ENCODE data around the gene ANTKMT.

The ANTKMT gene

GRCh38 chr16:724188-725040 lies 3.5 kb downstream of the ANTKMT start:
- TF ChIP-seq POLR2AphosphoS5 (IDR thresholded peaks at IDR 0.05; ENCODE audit: low read depth, low read length): no peak
- no peak for TF ChIP-seq FOXP2 (optimal IDR thresholded peaks at IDR 0.05; ENCODE audit: borderline replicate concordance, extremely low read depth, extremely low read length, insufficient read depth)
- TF ChIP-seq TAF1 (IDR thresholded peaks at IDR 0.05; ENCODE audit: borderline replicate concordance, insufficient read depth, low read length): no peak
- TF ChIP-seq REST (IDR thresholded peaks at IDR 0.05; ENCODE audit: insufficient read depth in 1 of 2, low read depth in 2 of 2, low read length in 2 of 2): no peak
- TF ChIP-seq SIN3A (IDR thresholded peaks at IDR 0.05; ENCODE audit: borderline replicate concordance, insufficient read depth, low read length): no peak

GRCh38 chr16:725041-725376 lies 4.1 kb downstream of the ANTKMT start:
- TF ChIP-seq REST (IDR thresholded peaks at IDR 0.05; ENCODE audit: insufficient read depth in 1 of 2, low read depth in 2 of 2, low read length in 2 of 2): no peak
- no peak for TF ChIP-seq SIN3A (IDR thresholded peaks at IDR 0.05; ENCODE audit: borderline replicate concordance, insufficient read depth, low read length)
- no peak for TF ChIP-seq POLR2AphosphoS5 (IDR thresholded peaks at IDR 0.05; ENCODE audit: low read depth, low read length)
- TF ChIP-seq FOXP2 (optimal IDR thresholded peaks at IDR 0.05; ENCODE audit: borderline replicate concordance, extremely low read depth, extremely low read length, insufficient read depth): no peak
- TF ChIP-seq TAF1 (IDR thresholded peaks at IDR 0.05; ENCODE audit: borderline replicate concordance, insufficient read depth, low read length): no peak

GRCh38 chr16:725463-726187 lies 4.7 kb downstream of the ANTKMT start:
- TF ChIP-seq FOXP2 (optimal IDR thresholded peaks at IDR 0.05; ENCODE audit: borderline replicate concordance, extremely low read depth, extremely low read length, insufficient read depth) (no peak), POLR2AphosphoS5 (IDR thresholded peaks at IDR 0.05; ENCODE audit: low read depth, low read length) (no peak), TAF1 (IDR thresholded peaks at IDR 0.05; ENCODE audit: borderline replicate concordance, insufficient read depth, low read length) (no peak), REST (IDR thresholded peaks at IDR 0.05; ENCODE audit: insufficient read depth in 1 of 2, low read depth in 2 of 2, low read length in 2 of 2) (no peak), SIN3A (IDR thresholded peaks at IDR 0.05; ENCODE audit: borderline replicate concordance, insufficient read depth, low read length) (no peak)

- TF ChIP-seq FOXP2 (optimal IDR thresholded peaks at IDR 0.05; ENCODE audit: borderline replicate concordance, extremely low read depth, extremely low read length, insufficient read depth): no peak
- TF ChIP-seq SIN3A (IDR thresholded peaks at IDR 0.05; ENCODE audit: borderline replicate concordance, insufficient read depth, low read length): no peak
- no peak for TF ChIP-seq REST (IDR thresholded peaks at IDR 0.05; ENCODE audit: insufficient read depth in 1 of 2, low read depth in 2 of 2, low read length in 2 of 2)
- TF ChIP-seq POLR2AphosphoS5 (IDR thresholded peaks at IDR 0.05; ENCODE audit: low read depth, low read length): no peak
- no peak for TF ChIP-seq TAF1 (IDR thresholded peaks at IDR 0.05; ENCODE audit: borderline replicate concordance, insufficient read depth, low read length)
Measured at GRCh38 chr16:726188-726437, 5.2 kb downstream of the ANTKMT start.
